ENCODE data around the gene SH2D7. TPM values are rescaled to one million over a fixed set of nuclear protein-coding genes. Genes with fewer than 3 reads are reported as not detected.

Gene SH2D7
- total RNA-seq, 1 donor from 2014 or later, result not detected

DNA sequence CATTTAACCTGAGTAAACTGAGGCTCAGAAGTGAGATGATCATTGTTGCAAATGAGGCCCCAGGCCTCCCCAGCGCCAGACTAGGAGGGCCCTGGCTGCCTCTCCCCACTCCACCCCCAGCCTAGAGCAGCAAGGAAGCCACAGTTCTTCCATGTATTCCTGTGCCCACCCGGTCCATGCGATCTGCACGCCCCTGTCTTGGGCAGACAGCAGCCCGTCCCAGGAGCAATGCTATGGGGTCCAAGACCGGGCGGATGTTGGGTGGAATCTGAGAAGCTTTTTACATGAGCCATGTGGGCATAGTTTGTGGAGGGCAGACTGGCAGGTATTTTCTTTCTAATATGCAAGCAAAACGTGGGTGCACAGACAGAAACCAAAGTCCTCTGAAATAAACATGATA lies 15.1 kb downstream of the SH2D7 start:
- no peaks in the 10 kb centered on the region for H3K4me1 ChIP-seq
- no peak overlapping the region for H2AFZ ChIP-seq (replicated peaks)
- TF ChIP-seq, protein P1, sequence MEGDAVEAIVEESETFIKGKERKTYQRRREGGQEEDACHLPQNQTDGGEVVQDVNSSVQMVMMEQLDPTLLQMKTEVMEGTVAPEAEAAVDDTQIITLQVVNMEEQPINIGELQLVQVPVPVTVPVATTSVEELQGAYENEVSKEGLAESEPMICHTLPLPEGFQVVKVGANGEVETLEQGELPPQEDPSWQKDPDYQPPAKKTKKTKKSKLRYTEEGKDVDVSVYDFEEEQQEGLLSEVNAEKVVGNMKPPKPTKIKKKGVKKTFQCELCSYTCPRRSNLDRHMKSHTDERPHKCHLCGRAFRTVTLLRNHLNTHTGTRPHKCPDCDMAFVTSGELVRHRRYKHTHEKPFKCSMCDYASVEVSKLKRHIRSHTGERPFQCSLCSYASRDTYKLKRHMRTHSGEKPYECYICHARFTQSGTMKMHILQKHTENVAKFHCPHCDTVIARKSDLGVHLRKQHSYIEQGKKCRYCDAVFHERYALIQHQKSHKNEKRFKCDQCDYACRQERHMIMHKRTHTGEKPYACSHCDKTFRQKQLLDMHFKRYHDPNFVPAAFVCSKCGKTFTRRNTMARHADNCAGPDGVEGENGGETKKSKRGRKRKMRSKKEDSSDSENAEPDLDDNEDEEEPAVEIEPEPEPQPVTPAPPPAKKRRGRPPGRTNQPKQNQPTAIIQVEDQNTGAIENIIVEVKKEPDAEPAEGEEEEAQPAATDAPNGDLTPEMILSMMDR (IDR thresholded peaks at IDR 0.05), result no peak
- TF ChIP-seq EZH2 (IDR thresholded peaks at IDR 0.05), result no peak
- TF ChIP-seq EZH2phosphoT487 (IDR thresholded peaks at IDR 0.05), result no peak
- no peaks in the 10 kb centered on the region for H3K27me3 ChIP-seq
- peaks cover 2% of the 10 kb centered on the region for H3K27me3 Mint-ChIP-seq (ENCODE audit: insufficient read depth, low read depth)
- no peaks in the 10 kb centered on the region for H4K20me1 ChIP-seq (ENCODE audit: low read depth)
- H3K36me3 ChIP-seq, result no peaks in the 10 kb centered on the region
- peaks cover 7% of the 10 kb centered on the region for H3K4me1 Mint-ChIP-seq
- H3K4me2 ChIP-seq, result no peak overlapping the region
- H3K9me3 Mint-ChIP-seq, result no peaks in the 10 kb centered on the region
- no peaks in the 10 kb centered on the region for H3K9me3 ChIP-seq (ENCODE audit: low read depth)
- H3K36me3 Mint-ChIP-seq, result peaks cover 3% of the 10 kb centered on the region
- no peak overlapping the region for H3K27ac Mint-ChIP-seq
- H3K27ac ChIP-seq, result no peak overlapping the region
- H3K79me2 ChIP-seq (ENCODE audit: low read depth), result no peaks in the 10 kb centered on the region
- no peak overlapping the region for H3K4me3 ChIP-seq
- no peak overlapping the region for H3K9ac ChIP-seq
- H3F3A ChIP-seq (ENCODE audit: low read depth), result no peaks in the 10 kb centered on the region
- DNase-seq (ENCODE audit: low spot score), result no peak
- H3K4me3 Mint-ChIP-seq, result no peak overlapping the region

DNA sequence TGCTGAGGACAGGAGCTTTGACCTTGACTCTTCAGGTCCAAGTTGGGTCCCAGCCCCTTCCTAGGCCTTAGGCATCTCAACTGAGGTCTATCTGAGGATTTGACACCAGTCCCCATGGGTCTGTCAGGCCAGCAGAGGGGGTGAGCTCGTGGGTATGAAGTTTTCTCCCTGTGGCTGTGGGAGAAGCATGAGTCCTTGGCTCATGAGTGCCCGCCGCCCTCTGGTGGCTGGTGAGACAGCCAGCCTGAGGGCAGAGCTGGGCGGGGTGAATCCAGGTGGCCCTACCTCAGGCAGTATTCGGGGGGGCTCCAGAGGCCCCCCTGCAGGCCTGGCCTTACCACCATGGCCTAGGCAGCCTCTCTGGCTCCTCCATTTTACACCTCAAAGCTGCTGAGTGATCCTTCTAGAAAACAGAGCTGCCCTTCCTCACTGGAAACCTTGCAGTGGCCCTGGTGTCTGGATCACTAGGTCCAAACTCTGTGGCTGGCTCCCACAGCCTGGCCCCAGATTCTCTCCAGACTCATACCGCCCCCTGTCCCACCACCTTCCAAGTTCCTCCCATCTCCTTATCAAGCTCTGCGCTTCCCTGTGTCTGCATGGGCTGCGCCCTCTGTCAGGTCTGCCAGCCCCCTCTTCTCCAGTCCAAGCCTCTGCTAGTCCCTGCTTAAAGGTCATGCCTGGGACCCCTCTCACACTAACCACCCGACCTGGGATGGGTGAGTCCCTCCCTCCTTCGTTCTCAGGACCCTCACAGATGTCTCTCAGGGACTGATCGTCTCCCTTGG lies 16.1 kb downstream of the SH2D7 start:
- no peak overlapping the region for H2AFZ ChIP-seq (replicated peaks)
- H3K4me2 ChIP-seq, result no peak overlapping the region
- no peak overlapping the region for H3K27ac ChIP-seq
- H3K36me3 ChIP-seq, result no peaks in the 10 kb centered on the region
- H3K9me3 Mint-ChIP-seq, result no peaks in the 10 kb centered on the region
- TF ChIP-seq, protein P1 (IDR thresholded peaks at IDR 0.05), result peak; percentile 78
- TF ChIP-seq EZH2phosphoT487 (IDR thresholded peaks at IDR 0.05) (no peak), EZH2 (IDR thresholded peaks at IDR 0.05) (no peak)
- peak; percentile 88 for DNase-seq (ENCODE audit: low spot score)
- no peaks in the 10 kb centered on the region for H3F3A ChIP-seq (ENCODE audit: low read depth)
- H4K20me1 ChIP-seq (ENCODE audit: low read depth), result peaks cover 3% of the 10 kb centered on the region
- no peaks in the 10 kb centered on the region for H3K9me3 ChIP-seq (ENCODE audit: low read depth)
- peaks cover 9% of the 10 kb centered on the region for H3K4me1 Mint-ChIP-seq
- peaks cover 2% of the 10 kb centered on the region for H3K27me3 Mint-ChIP-seq (ENCODE audit: insufficient read depth, low read depth)
- no peak overlapping the region for H3K9ac ChIP-seq
- H3K4me3 Mint-ChIP-seq, result no peak overlapping the region
- H3K36me3 Mint-ChIP-seq, result peaks cover 3% of the 10 kb centered on the region
- H3K4me1 ChIP-seq, result no peaks in the 10 kb centered on the region
- no peaks in the 10 kb centered on the region for H3K79me2 ChIP-seq (ENCODE audit: low read depth)
- H3K27ac Mint-ChIP-seq, result peak overlapping the region; percentile 48
- H3K27me3 ChIP-seq, result no peaks in the 10 kb centered on the region
- no peak overlapping the region for H3K4me3 ChIP-seq

DNA sequence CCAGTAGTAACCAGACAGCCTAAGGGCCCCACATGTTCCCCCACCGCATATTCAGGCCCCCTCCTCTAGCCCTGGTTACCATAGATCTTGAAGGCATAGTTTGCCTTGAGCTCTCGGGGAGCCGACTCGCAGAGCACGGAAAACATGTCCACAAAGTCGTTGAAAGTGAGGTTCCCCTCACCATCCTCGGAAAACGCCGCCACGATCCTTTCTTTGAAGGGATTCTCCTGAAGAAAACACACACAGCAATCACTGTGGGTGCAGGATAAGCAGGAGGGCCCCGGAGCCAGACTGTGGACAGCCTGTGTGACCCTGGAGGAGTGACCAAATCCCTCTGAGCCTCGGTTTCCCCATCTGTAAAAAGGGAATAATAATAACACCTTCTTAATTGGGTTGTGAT lies 16.8 kb downstream of the SH2D7 start:
- DNase-seq (ENCODE audit: low spot score), result no peak

More for the DNA sequence above, 16.8 kb downstream of the SH2D7 start:
- TF ChIP-seq EZH2 (IDR thresholded peaks at IDR 0.05), result no peak
- TF ChIP-seq, protein P1 (IDR thresholded peaks at IDR 0.05), result no peak
- TF ChIP-seq EZH2phosphoT487 (IDR thresholded peaks at IDR 0.05), result no peak
- H4K20me1 ChIP-seq (ENCODE audit: low read depth), result peaks cover 3% of the 10 kb centered on the region
- no peaks in the 10 kb centered on the region for H3K9me3 Mint-ChIP-seq
- H3K27ac Mint-ChIP-seq, result no peak overlapping the region
- H3K4me2 ChIP-seq, result no peak overlapping the region
- no peaks in the 10 kb centered on the region for H3K9me3 ChIP-seq (ENCODE audit: low read depth)
- no peaks in the 10 kb centered on the region for H3K4me1 ChIP-seq
- peaks cover 11% of the 10 kb centered on the region for H3K4me1 Mint-ChIP-seq
- H3K79me2 ChIP-seq (ENCODE audit: low read depth), result no peaks in the 10 kb centered on the region
- H3K36me3 ChIP-seq, result no peaks in the 10 kb centered on the region
- no peaks in the 10 kb centered on the region for H3F3A ChIP-seq (ENCODE audit: low read depth)
- H2AFZ ChIP-seq (replicated peaks), result no peak overlapping the region
- H3K27me3 ChIP-seq, result no peaks in the 10 kb centered on the region
- H3K9ac ChIP-seq, result no peak overlapping the region
- peaks cover 3% of the 10 kb centered on the region for H3K36me3 Mint-ChIP-seq
- H3K27ac ChIP-seq, result no peak overlapping the region
- no peak overlapping the region for H3K4me3 Mint-ChIP-seq
- H3K27me3 Mint-ChIP-seq (ENCODE audit: insufficient read depth, low read depth), result peaks cover 5% of the 10 kb centered on the region
- H3K4me3 ChIP-seq, result no peak overlapping the region

All from neural progenitor cell (in vitro differentiated cells).